Brain microvascular endothelial cell (primary cell): ENCODE data around the gene UBE3D.

Source experiments
- DNase-seq: peaks from one replicate; pipeline ENCODE4 v3.0.0-alpha.2; 2020
- H3K27ac ChIP-seq: fragments of 250-450 bp; sonication (Bioruptor Pico); 2 replicates; pipeline ENCODE4 v1.5.1; 2020; ENCODE audit warnings: mild to moderate bottlenecking, moderate library complexity
- H3K27me3 ChIP-seq: fragments of 250-450 bp; sonication (Bioruptor Pico); replicated peaks from 2 replicates; pipeline ENCODE4 v1.5.1; 2020; ENCODE audit warnings: mild to moderate bottlenecking
- H3K36me3 ChIP-seq: fragments of 250-450 bp; sonication (Bioruptor Pico); replicated peaks from 2 replicates; pipeline ENCODE4 v1.5.1; 2020; ENCODE audit warnings: mild to moderate bottlenecking
- H3K4me3 ChIP-seq: 2 replicates; pipeline ENCODE4 v1.5.1; 2011; ENCODE audit warnings: low read depth, mild to moderate bottlenecking, control low read depth, low read length, moderate library complexity
- in situ Hi-C: cut with HindIII; loops from 2 replicates; pipeline ENCODE4 v1.10.0; 2017; ENCODE audit warnings: low sequenced_read_pairs, low pct_ligation_motif_present
- TF ChIP-seq, protein P1 (sequence below): IDR thresholded peaks from 2 replicates; pipeline ENCODE4 v1.5.1; 2011; ENCODE audit warnings: low read depth, mild to moderate bottlenecking, moderate library complexity, low read length, control low read depth, inconsistent platforms; ENCODE audit errors: missing control alignments

UBE3D gene

DNA sequence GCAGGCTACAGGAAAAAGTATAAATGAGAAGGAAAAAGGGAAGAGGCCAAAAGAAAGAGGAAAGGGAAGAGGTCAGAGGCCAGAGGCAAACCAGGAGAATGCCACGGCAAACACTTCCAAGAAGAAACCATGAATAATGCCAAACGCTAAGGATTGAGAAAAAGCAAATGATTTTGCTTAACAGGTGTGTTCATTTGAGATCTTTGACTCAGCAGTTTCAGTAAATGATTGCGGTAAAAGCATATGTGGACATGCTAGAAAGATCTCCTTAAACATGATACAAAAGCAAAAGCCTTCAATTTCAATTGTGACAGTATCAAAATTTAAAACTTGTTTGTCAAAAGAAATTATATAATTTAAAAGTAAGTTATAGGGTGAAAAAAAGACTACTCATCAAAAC, 70.6 kb downstream of the UBE3D start:
- Histone ChIP-seq H3K36me3 (no peaks in the 10 kb centered on the region), H3K27me3 (no peaks in the 10 kb centered on the region), H3K4me3 (no peak overlapping the region), H3K27ac (no peak overlapping the region)
- TF ChIP-seq, protein P1, sequence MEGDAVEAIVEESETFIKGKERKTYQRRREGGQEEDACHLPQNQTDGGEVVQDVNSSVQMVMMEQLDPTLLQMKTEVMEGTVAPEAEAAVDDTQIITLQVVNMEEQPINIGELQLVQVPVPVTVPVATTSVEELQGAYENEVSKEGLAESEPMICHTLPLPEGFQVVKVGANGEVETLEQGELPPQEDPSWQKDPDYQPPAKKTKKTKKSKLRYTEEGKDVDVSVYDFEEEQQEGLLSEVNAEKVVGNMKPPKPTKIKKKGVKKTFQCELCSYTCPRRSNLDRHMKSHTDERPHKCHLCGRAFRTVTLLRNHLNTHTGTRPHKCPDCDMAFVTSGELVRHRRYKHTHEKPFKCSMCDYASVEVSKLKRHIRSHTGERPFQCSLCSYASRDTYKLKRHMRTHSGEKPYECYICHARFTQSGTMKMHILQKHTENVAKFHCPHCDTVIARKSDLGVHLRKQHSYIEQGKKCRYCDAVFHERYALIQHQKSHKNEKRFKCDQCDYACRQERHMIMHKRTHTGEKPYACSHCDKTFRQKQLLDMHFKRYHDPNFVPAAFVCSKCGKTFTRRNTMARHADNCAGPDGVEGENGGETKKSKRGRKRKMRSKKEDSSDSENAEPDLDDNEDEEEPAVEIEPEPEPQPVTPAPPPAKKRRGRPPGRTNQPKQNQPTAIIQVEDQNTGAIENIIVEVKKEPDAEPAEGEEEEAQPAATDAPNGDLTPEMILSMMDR = no peak
- no peak for DNase-seq
- in situ Hi-C loops = no loop called here

DNA sequence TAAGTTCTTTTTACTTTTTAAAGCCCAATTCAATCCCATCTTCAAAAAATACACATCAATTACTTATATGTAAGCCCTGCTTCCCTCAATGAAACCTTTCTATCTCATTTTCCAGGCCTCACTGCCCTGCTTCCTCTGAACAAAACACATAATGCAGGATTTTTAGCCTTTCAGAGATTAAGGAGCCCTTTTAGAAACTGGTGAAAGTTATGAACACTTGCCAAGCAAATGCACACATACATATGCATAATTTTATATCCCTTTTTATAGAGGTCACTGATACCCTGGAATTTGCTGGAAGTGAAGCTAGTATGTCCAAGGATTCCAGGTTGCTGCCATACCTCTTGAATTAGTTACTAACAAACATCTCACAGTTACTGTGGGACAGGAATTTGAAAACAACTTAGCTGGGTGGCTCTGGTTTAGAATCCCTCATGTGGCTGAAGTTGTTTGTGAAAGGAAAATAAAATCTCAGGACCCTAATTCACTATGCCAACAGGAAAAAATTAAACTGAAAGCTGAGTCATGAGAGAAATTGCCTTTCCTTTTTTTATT, 75.8 kb downstream of the UBE3D start:
- no peak overlapping the region for H3K4me3 ChIP-seq
- H3K36me3 ChIP-seq = no peaks in the 10 kb centered on the region
- no peak for DNase-seq
- in situ Hi-C loops = no loop called here
- TF ChIP-seq, protein P1 = no peak
- H3K27ac ChIP-seq = no peak overlapping the region
- H3K27me3 ChIP-seq = no peaks in the 10 kb centered on the region

DNA sequence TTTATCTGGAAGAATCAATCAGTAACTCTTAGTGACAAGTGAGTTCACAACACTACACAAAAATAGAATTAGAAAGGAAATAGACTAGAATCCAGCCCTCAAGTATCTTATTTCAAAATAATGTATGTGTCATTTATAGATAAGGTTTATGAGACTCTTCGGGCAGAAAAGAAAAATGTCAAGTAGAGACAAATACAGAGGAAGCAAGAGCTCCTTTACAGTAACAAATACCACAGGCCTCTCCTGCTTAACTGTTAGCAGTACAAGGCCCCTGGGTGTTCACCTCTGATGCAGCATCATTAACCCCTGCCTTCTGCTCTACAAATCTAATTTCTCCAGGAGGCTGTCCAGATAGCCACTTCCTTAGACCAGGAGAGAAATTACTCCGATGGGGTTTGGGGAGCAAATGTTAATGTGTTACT, 76.7 kb downstream of the UBE3D start:
- in situ Hi-C loops = no loop called here
- Histone ChIP-seq H3K36me3 (no peaks in the 10 kb centered on the region), H3K4me3 (no peak overlapping the region), H3K27me3 (no peaks in the 10 kb centered on the region), H3K27ac (no peak overlapping the region)
- TF ChIP-seq, protein P1 = no peak
- DNase-seq = peak; percentile 14

DNA sequence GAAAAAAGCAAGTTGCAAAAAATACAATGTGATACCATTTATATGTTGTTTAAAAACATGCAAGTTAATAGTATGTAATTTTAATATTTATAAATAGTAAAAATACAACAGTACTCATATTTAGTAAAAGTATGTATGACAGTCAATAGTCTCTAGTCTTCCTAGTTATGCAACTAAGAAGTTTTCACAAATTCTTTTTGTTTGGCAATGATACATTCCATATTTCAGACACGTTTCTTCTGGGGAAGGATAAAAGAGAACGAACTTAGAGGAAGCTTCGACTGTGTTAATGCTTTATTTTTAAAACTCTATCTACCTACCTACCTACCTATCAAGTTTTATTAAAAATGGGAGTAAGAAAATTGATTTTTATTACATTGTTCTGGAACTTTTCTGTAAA, 77.7 kb downstream of the UBE3D start:
- Histone ChIP-seq H3K27me3 (no peaks in the 10 kb centered on the region), H3K4me3 (no peak overlapping the region), H3K27ac (no peak overlapping the region), H3K36me3 (no peaks in the 10 kb centered on the region)
- in situ Hi-C loops = no loop called here
- DNase-seq = no peak
- TF ChIP-seq, protein P1 = no peak

DNA sequence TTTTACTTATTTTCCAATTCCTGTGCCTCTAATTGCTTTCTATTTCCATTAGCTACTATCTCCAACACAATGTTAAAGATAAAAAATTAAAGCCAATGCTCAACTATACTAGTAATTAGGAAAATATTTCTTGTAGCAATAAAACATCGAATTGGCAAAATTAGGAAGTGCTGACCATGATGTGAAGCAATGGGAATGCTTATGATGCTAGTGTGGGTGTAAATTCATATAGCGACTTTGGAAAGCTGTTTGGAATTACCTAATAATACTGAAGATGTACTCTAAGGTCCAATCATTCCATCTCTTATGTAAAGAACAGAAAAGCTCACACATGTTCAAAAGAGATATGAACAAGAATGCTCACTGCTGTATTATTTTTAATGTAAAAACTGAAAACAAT, 78.2 kb downstream of the UBE3D start:
- Histone ChIP-seq H3K27me3 (no peaks in the 10 kb centered on the region), H3K4me3 (no peak overlapping the region), H3K36me3 (no peaks in the 10 kb centered on the region), H3K27ac (no peak overlapping the region)
- no peak for DNase-seq
- TF ChIP-seq, protein P1 = no peak
- in situ Hi-C loops = no loop called here

DNA sequence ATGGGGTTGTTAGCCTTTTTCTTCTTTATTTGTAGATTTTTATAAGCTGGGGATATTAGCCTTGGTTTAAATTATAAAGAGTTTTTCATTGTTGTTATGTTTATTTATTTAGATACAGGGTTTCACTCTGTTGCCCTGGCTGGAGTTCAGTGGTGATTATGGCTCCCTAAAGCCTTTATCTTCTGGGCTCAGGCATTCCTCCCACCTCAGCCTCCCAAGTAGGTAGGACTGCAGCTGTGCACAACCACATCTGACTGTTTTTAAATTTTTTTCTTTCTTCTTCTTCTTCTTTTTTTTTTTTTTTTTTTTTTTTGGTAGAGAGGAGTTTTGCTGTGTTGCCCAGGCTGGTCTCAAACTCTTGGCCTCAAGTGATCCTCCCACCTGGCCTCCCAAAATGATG, 80.9 kb downstream of the UBE3D start:
- no peak overlapping the region for H3K27ac ChIP-seq
- no peak overlapping the region for H3K4me3 ChIP-seq
- no peaks in the 10 kb centered on the region for H3K36me3 ChIP-seq
- in situ Hi-C loops = no loop called here
- H3K27me3 ChIP-seq = no peaks in the 10 kb centered on the region
- TF ChIP-seq, protein P1 = no peak
- DNase-seq = no peak
